K562 (cell line): ENCODE measurements around the gene NECTIN1. TPM values are rescaled to one million over a fixed set of nuclear protein-coding genes. Genes with fewer than 3 reads are reported as not detected.

Experiments
- ATAC-seq: fragments of 200-7000 bp; cut with Tn5 transposase; 3 replicates; pipeline ENCODE4 v1.9.1; 2020; ENCODE audit warnings: moderate library complexity
- BruUV-seq: library from RNA; stranded (reverse); fragments of 400-500 nt; replicated peaks from 2 replicates; lab custom pipeline; 2021; lab: Mats Ljungman, UMichigan
- CTCF ChIA-PET: fragments of 300-600 bp; formaldehyde crosslinking; extraction: SDS; loops from one replicate; lab custom pipeline; 2021; ENCODE audit warnings: low intra/inter-chr PET ratio; lab: Yijun Ruan, JAX
- POLR2A ChIA-PET: fragments of 300-600, 350-650 bp; sonication (Branson Sonifier 250); formaldehyde crosslinking; extraction: SDS; loops from one replicate; lab custom pipeline; 2021; ENCODE audit warnings: antibody characterized with exemption, inconsistent platforms; lab: Yijun Ruan, JAX
- DNase-seq, 4 experiments: peaks; one replicate each; pipeline versions ENCODE4 v3.0.0 to v3.0.0-alpha.2; 2011 to 2018; ENCODE audit warnings: low spot score in 3 of 4, mixed read lengths in 3 of 4; ENCODE audit errors: extremely low read depth in 1 of 4
- FAIRE-seq: peaks from 2 replicates; lab custom pipeline; 2011; peaks lifted over from hg19 to GRCh38; lab: Jason Lieb, UNC
- H2AFZ ChIP-seq: 2 replicates; pipeline ENCODE4 v1.6.0; 2011; ENCODE audit warnings: low read depth, low read length, control low read depth, inconsistent platforms
- H3K27ac ChIP-seq: fragments of 200-600 bp; 3 replicates; pipeline ENCODE4 v1.8.0; 2011; ENCODE audit warnings: low read depth, mild to moderate bottlenecking, control low read depth, inconsistent platforms, low read length, moderate library complexity, mixed read lengths; ENCODE audit errors: extremely low read depth
- H3K27me3 ChIP-seq, 2 experiments: fragments of 300-600 bp in 1 of 2; 2 replicates in 1 of 2; 3 replicates in 1 of 2; pipeline versions ENCODE4 v1.6.0 to v1.8.0; 2011; ENCODE audit warnings: inconsistent platforms in 2 of 2, low read length in 2 of 2, mild to moderate bottlenecking in 1 of 2, mixed read lengths in 1 of 2, moderate library complexity in 1 of 2; ENCODE audit not compliant: control insufficient read depth in 2 of 2, insufficient read depth in 2 of 2
- H3K36me3 ChIP-seq: fragments of 300-600 bp; 3 replicates; pipeline ENCODE4 v1.8.0; 2011; ENCODE audit warnings: mild to moderate bottlenecking, low read length, inconsistent platforms; ENCODE audit not compliant: control insufficient read depth, insufficient read depth
- H3K4me1 ChIP-seq, 2 experiments: fragments of 200-600 bp in 1 of 2; replicated peaks in 1 of 2; 2 replicates in 1 of 2; 3 replicates in 1 of 2; pipeline versions ENCODE4 v1.5.1 to v1.8.0; 2011; ENCODE audit warnings: inconsistent platforms in 2 of 2, low read length in 2 of 2, mild to moderate bottlenecking in 1 of 2, mixed read lengths in 1 of 2, moderate library complexity in 1 of 2; ENCODE audit not compliant: control insufficient read depth in 2 of 2, insufficient read depth in 2 of 2
- H3K4me2 ChIP-seq: 2 replicates; pipeline ENCODE4 v1.6.1; 2011; ENCODE audit warnings: low read length, control low read depth, inconsistent platforms, mixed read lengths; ENCODE audit not compliant: insufficient read depth
- H3K4me3 ChIP-seq: fragments of 200-600 bp; sonication (generic), shearing (Covaris generic); 2 replicates; pipeline ENCODE4 v1.5.1; 2016; ENCODE audit warnings: control low read depth, inconsistent platforms
- H3K79me2 ChIP-seq: fragments of 200-600 bp; 3 replicates; pipeline ENCODE4 v1.8.0; 2011; ENCODE audit warnings: low read length, inconsistent platforms; ENCODE audit not compliant: control insufficient read depth, insufficient read depth
- H3K9ac ChIP-seq, 2 experiments: 2 replicates each; pipeline versions ENCODE4 v1.6.0 to v1.6.1; 2011; ENCODE audit warnings: low read depth in 2 of 2, low read length in 2 of 2, control low read depth in 1 of 2, inconsistent platforms in 1 of 2, mild to moderate bottlenecking in 1 of 2, mixed read lengths in 1 of 2; ENCODE audit not compliant: insufficient read depth in 1 of 2
- H3K9me1 ChIP-seq: one replicate; pipeline ENCODE4 v1.6.0; 2011; ENCODE audit warnings: inconsistent platforms, mild to moderate bottlenecking, low read length, moderate library complexity; ENCODE audit not compliant: control insufficient read depth, insufficient read depth
- H3K9me3 ChIP-seq: replicated peaks from 2 replicates; pipeline ENCODE4 v1.5.1; 2011; ENCODE audit warnings: low read depth, low read length, inconsistent platforms; ENCODE audit not compliant: control insufficient read depth, insufficient read depth
- H4K20me1 ChIP-seq: replicated peaks from 2 replicates; pipeline ENCODE4 v1.6.1; 2011; ENCODE audit warnings: low read length, inconsistent platforms, mixed read lengths; ENCODE audit not compliant: control insufficient read depth, insufficient read depth
- CUX1 ChIP-seq: fragments of 200-800 bp; sonication (Bioruptor generic); IDR thresholded peaks from 2 replicates; pipeline ENCODE4 v1.6.1; 2016; ENCODE audit warnings: missing genetic modification characterization, missing compliant biosample characterization
- EP300 ChIP-seq: IDR thresholded peaks from 2 replicates; pipeline ENCODE4 v1.6.1; 2012; ENCODE audit warnings: low read length, improper control_type of control experiment
- ESRRA ChIP-seq: fragments of 450-650 bp; IDR thresholded peaks from 2 replicates; pipeline ENCODE4 v1.6.1; 2014; ENCODE audit warnings: low read depth, mild to moderate bottlenecking, moderate library complexity, borderline replicate concordance
- GATAD2A ChIP-seq: fragments of 450-650 bp; IDR thresholded peaks from 2 replicates; pipeline ENCODE4 v1.6.1; 2017
- GTF2A2 ChIP-seq: IDR thresholded peaks from 2 replicates; pipeline ENCODE4 v1.6.1; 2016; ENCODE audit warnings: mild to moderate bottlenecking, missing genetic modification characterization, missing compliant biosample characterization
- NRF1 ChIP-seq, 2 experiments: fragments of 450-650 bp; IDR thresholded peaks in 1 of 2; conservative IDR thresholded peaks in 1 of 2; 2 replicates each; pipeline ENCODE4 v1.6.1; 2014; ENCODE audit warnings: mild to moderate bottlenecking in 2 of 2
- SMAD1 ChIP-seq: fragments of 150-350 bp; IDR thresholded peaks from 2 replicates; pipeline ENCODE4 v1.6.1; 2014; ENCODE audit warnings: low read length, low read depth; ENCODE audit not compliant: partially characterized antibody
- SNRNP70 ChIP-seq: fragments of 200-400 bp; formaldehyde crosslinking; optimal IDR thresholded peaks from 2 replicates; pipeline ENCODE3; 2017; ENCODE audit warnings: low read depth, low read length
- ZBTB34 ChIP-seq: fragments of 250-450 bp; sonication (Bioruptor Pico); IDR thresholded peaks from 2 replicates; pipeline ENCODE4 v1.8.0; 2021; ENCODE audit warnings: mild to moderate bottlenecking, moderate library complexity
- ZNF655 ChIP-seq: fragments of 250-450 bp; sonication (Bioruptor Pico); IDR thresholded peaks from 2 replicates; pipeline ENCODE4 v1.5.0; 2021
- WGBS: fragments of 100-300 bp; shearing (Covaris generic); methylation state at CpG from one replicate; pipeline ENCODE4 v1.1.6; 2016; ENCODE audit warnings: low coverage, mixed read lengths; ENCODE audit not compliant: insufficient coverage; ENCODE audit errors: missing lambda C conversion rate; 5-methylcytosine and 5-hydroxymethylcytosine counted together
- in situ Hi-C: fragments of 300-500 bp; cut with MboI; formaldehyde crosslinking; loops from 4 replicates; pipeline ENCODE4 v1.15.0; 2018; ENCODE audit warnings: inconsistent platforms, mixed read lengths
- intact Hi-C: fragments of 100-400 bp; cut with micrococcal nuclease; formaldehyde crosslinking; loops from 2 replicates; pipeline ENCODE4 v1.14.2; 2022
- polyA plus RNA-seq, 8 experiments: library from polyadenylated mRNA; depleted of rRNA in 4 of 8; stranded (reverse) in 5 of 8; unstranded in 3 of 8; fragments of >200 nt; fragmentation: Nextera tagmentation in 2 of 8; fragmentation: Illumina TruSeq in 1 of 8; extraction: Ambion mirVana in 2 of 8; extraction: Trizol in 1 of 8; gene quantifications; 2 replicates each; pipeline versions ENCODE4 v1.2.1 to v1.2.3, GENCODE V29; 2011 to 2014; ENCODE audit warnings: inconsistent platforms in 1 of 8, missing spikeins in 1 of 8
- total RNA-seq, 7 experiments: library from RNA; depleted of rRNA in 6 of 7; stranded (reverse); fragments of >200 nt in 6 of 7; fragmentation: Illumina TruSeq in 2 of 7; extraction: Trizol in 2 of 7; gene quantifications; 2 replicates each; pipeline versions ENCODE4 v1.2.1 to v1.2.3, GENCODE V29; 2011 to 2021; ENCODE audit warnings: low replicate concordance in 1 of 7

The NECTIN1 gene
- total and polyA plus RNA-seq, 9 of the 15 experiments (the other 6 are each of a cell fraction or from before 2014, with no cell fraction given): 0.09 to 0.53 (median 0.23) TPM; not detected in 2

- no peak overlapping the region for H3K4me3 ChIP-seq
- no peaks in the 10 kb centered on the region for H3K79me2 ChIP-seq
- ChIA-PET POLR2A (no interaction called here), CTCF (no interaction called here)
- H3K9me1 ChIP-seq: no peaks in the 10 kb centered on the region
- peaks cover 0 to 53% of the 10 kb centered on the region in 2 experiments; a peak in 3 of 5 replicates for H3K27me3 ChIP-seq
- intact Hi-C loops (no loop called here), in situ Hi-C loops (no loop called here)
- peaks cover 0 to 4% of the 10 kb centered on the region in 2 experiments; a peak in 2 of 5 replicates for H3K4me1 ChIP-seq
- no peak for DNase-seq
- no peaks in the 10 kb centered on the region for H3K9me3 ChIP-seq
- no peak for ATAC-seq
- no peak for FAIRE-seq
- no peak overlapping the region for H3K4me2 ChIP-seq
- no peak overlapping the region for H2AFZ ChIP-seq
- H3K36me3 ChIP-seq: no peaks in the 10 kb centered on the region
- BruUV-seq: no TSS peak
- WGBS: 0% methylated on average over 4 of the region's 4 CpGs
- TF ChIP-seq ESRRA (no peak), CUX1 (CRISPR knock-in tag) (no peak), GATAD2A (no peak), ZBTB34 (CRISPR knock-in tag) (no peak), ZNF655 (CRISPR knock-in tag) (no peak), EP300 (no peak), GTF2A2 (tag) (no peak), SNRNP70 (no peak), SMAD1 (no peak), NRF1 (conservative IDR thresholded peaks at IDR 0.05 in 1 of 2, IDR thresholded peaks at IDR 0.05 in 1 of 2) (no peak)
- H4K20me1 ChIP-seq: peaks cover 8% of the 10 kb centered on the region; the same call in 1 of the 2 replicates
- no peak overlapping the region for H3K9ac ChIP-seq
- no peak overlapping the region for H3K27ac ChIP-seq
Measured at GRCh38 chr11:119754199-119754598, 25.2 kb upstream of the NECTIN1 start.
